H9 (cell line): ENCODE data around the gene SV2C. TPM values are rescaled to one million over a fixed set of nuclear protein-coding genes. Genes with fewer than 3 reads are reported as not detected.

Experiments
- DNase-seq: peaks from one replicate; pipeline ENCODE4 v3.0.0-alpha.2; 2017
- H2AFZ ChIP-seq: one replicate; pipeline ENCODE4 v1.6.1; 2013; ENCODE audit warnings: mild to moderate bottlenecking, low read length, control low read depth, moderate library complexity
- H2AK5ac ChIP-seq: 2 replicates; pipeline ENCODE4 v1.6.1; 2013; ENCODE audit warnings: low read length, control low read depth, mixed read lengths; ENCODE audit not compliant: insufficient read length
- H2BK120ac ChIP-seq: one replicate; pipeline ENCODE4 v1.6.1; 2013; ENCODE audit warnings: low read depth, mild to moderate bottlenecking, low read length, control low read depth, inconsistent platforms; ENCODE audit not compliant: poor library complexity, severe bottlenecking
- H2BK12ac ChIP-seq: 2 replicates; pipeline ENCODE4 v1.6.1; 2013; ENCODE audit warnings: low read length, control low read depth, mixed read lengths, low read depth; ENCODE audit not compliant: insufficient read length
- H2BK15ac ChIP-seq: 2 replicates; pipeline ENCODE4 v1.6.1; 2013; ENCODE audit warnings: low read depth, low read length, control low read depth
- H2BK20ac ChIP-seq: one replicate; pipeline ENCODE4 v1.6.1; 2013; ENCODE audit warnings: low read depth, mild to moderate bottlenecking, low read length, control low read depth, inconsistent platforms; ENCODE audit not compliant: poor library complexity, severe bottlenecking
- H2BK5ac ChIP-seq: 2 replicates; pipeline ENCODE4 v1.6.1; 2013; ENCODE audit warnings: low read length, control low read depth, mixed read lengths; ENCODE audit not compliant: insufficient read length
- H3K14ac ChIP-seq: 2 replicates; pipeline ENCODE4 v1.6.1; 2013; ENCODE audit warnings: low read length, control low read depth; ENCODE audit not compliant: insufficient read depth
- H3K18ac ChIP-seq: 2 replicates; pipeline ENCODE4 v1.6.1; 2013; ENCODE audit warnings: low read depth, mild to moderate bottlenecking, mixed read lengths, low read length, control low read depth; ENCODE audit not compliant: insufficient read length
- H3K23ac ChIP-seq: 2 replicates; pipeline ENCODE4 v1.6.1; 2013; ENCODE audit warnings: low read length, control low read depth, mixed read lengths, low read depth; ENCODE audit not compliant: insufficient read length
- H3K23me2 ChIP-seq: 2 replicates; pipeline ENCODE4 v1.6.1; 2013; ENCODE audit warnings: low read depth, mild to moderate bottlenecking, mixed read lengths, low read length, control low read depth; ENCODE audit not compliant: insufficient read length, poor library complexity, severe bottlenecking
- H3K27ac ChIP-seq: 2 replicates; pipeline ENCODE4 v1.5.1; 2013; ENCODE audit warnings: low read length, control low read depth, mixed read lengths, low read depth; ENCODE audit not compliant: insufficient read length
- H3K27me3 ChIP-seq: 2 replicates; pipeline ENCODE4 v1.6.1; 2013; ENCODE audit warnings: low read length, control low read depth, inconsistent platforms; ENCODE audit not compliant: insufficient read depth
- H3K4ac ChIP-seq: 2 replicates; pipeline ENCODE4 v1.6.1; 2013; ENCODE audit warnings: low read depth, mild to moderate bottlenecking, control low read depth, inconsistent platforms, low read length, moderate library complexity
- H3K4me1 ChIP-seq: 2 replicates; pipeline ENCODE4 v1.6.1; 2013; ENCODE audit warnings: low read length, control low read depth, inconsistent platforms; ENCODE audit not compliant: insufficient read depth
- H3K4me2 ChIP-seq: 2 replicates; pipeline ENCODE4 v1.6.1; 2013; ENCODE audit warnings: low read length, control low read depth, mixed read lengths; ENCODE audit not compliant: insufficient read length, insufficient read depth
- H3K56ac ChIP-seq: 2 replicates; pipeline ENCODE4 v1.6.1; 2013; ENCODE audit warnings: low read depth, mild to moderate bottlenecking, mixed read lengths, low read length, control low read depth; ENCODE audit not compliant: insufficient read length
- H3K79me1 ChIP-seq: 2 replicates; pipeline ENCODE4 v1.6.1; 2013; ENCODE audit warnings: low read depth, mild to moderate bottlenecking, moderate library complexity, low read length, control low read depth, inconsistent platforms; ENCODE audit not compliant: insufficient read depth, poor library complexity, severe bottlenecking
- H3K79me2 ChIP-seq: 2 replicates; pipeline ENCODE4 v1.6.1; 2013; ENCODE audit warnings: low read length, control low read depth, inconsistent platforms; ENCODE audit not compliant: insufficient read depth
- H3K9ac ChIP-seq: 2 replicates; pipeline ENCODE4 v1.6.1; 2013; ENCODE audit warnings: low read length, control low read depth, mixed read lengths; ENCODE audit not compliant: insufficient read length; ENCODE audit errors: extremely low read depth
- H3K9me3 ChIP-seq: one replicate; pipeline ENCODE4 v1.6.1; 2013; ENCODE audit warnings: low read depth, low read length, inconsistent platforms; ENCODE audit not compliant: control insufficient read depth
- H3T11ph ChIP-seq: one replicate; pipeline ENCODE4 v1.6.1; 2013; ENCODE audit warnings: mild to moderate bottlenecking, low read length, control low read depth, inconsistent platforms
- H4K20me1 ChIP-seq: one replicate; pipeline ENCODE4 v1.6.1; 2013; ENCODE audit not compliant: control insufficient read depth, insufficient read length, insufficient read depth
- H4K5ac ChIP-seq: 2 replicates; pipeline ENCODE4 v1.6.1; 2013; ENCODE audit warnings: low read depth, mild to moderate bottlenecking, mixed read lengths, low read length, control low read depth; ENCODE audit not compliant: insufficient read length
- H4K8ac ChIP-seq: replicated peaks from 2 replicates; pipeline ENCODE4 v1.6.1; 2013; ENCODE audit warnings: low read length, control low read depth, mixed read lengths, low read depth; ENCODE audit not compliant: insufficient read length
- H4K91ac ChIP-seq: 2 replicates; pipeline ENCODE4 v1.6.1; 2013; ENCODE audit warnings: low read depth, mild to moderate bottlenecking, moderate library complexity, mixed read lengths, low read length, control low read depth; ENCODE audit not compliant: insufficient read length
- H3K27ac Mint-ChIP-seq, 3 experiments: 2 replicates in 2 of 3; 3 replicates in 1 of 3; pipeline ENCODE4 v1.8.0; 2020 to 2021; ENCODE audit warnings: mixed read lengths in 3 of 3, mild to moderate bottlenecking in 1 of 3, moderate library complexity in 1 of 3
- H3K27me3 Mint-ChIP-seq: 2 replicates; pipeline ENCODE4 v1.8.0; 2021; ENCODE audit warnings: low read depth, mild to moderate bottlenecking, moderate library complexity, mixed read lengths
- H3K36me3 Mint-ChIP-seq, 3 experiments: 2 replicates in 2 of 3; 3 replicates in 1 of 3; pipeline ENCODE4 v1.8.0; 2020 to 2021; ENCODE audit warnings: low read depth in 3 of 3, mixed read lengths in 3 of 3; ENCODE audit not compliant: insufficient read depth in 1 of 3
- H3K4me1 Mint-ChIP-seq, 2 experiments: 2 replicates each; pipeline ENCODE4 v1.8.0; 2020; ENCODE audit warnings: mixed read lengths in 2 of 2
- H3K4me3 Mint-ChIP-seq, 2 experiments: 2 replicates in 1 of 2; 3 replicates in 1 of 2; pipeline ENCODE4 v1.8.0; 2020 to 2021; ENCODE audit warnings: mild to moderate bottlenecking in 2 of 2, mixed read lengths in 2 of 2, moderate library complexity in 1 of 2
- H3K9me3 Mint-ChIP-seq, 2 experiments: 2 replicates in 1 of 2; 3 replicates in 1 of 2; pipeline ENCODE4 v1.8.0; 2020; ENCODE audit warnings: mild to moderate bottlenecking in 2 of 2, mixed read lengths in 2 of 2, moderate library complexity in 1 of 2
- CTCF ChIP-seq: fragments of 200-600 bp; sonication (generic); conservative IDR thresholded peaks from 3 replicates; pipeline ENCODE4 v1.8.0; 2021; ENCODE audit warnings: antibody characterized with exemption, mild to moderate bottlenecking
- WGBS: extraction: QIAGEN DNeasy Blood & Tissue Kit; methylation state at CpG from one replicate; pipeline ENCODE4 v1.1.7; 2013; ENCODE audit warnings: missing lambda C conversion rate, low lambda C conversion rate, mixed read lengths; ENCODE audit not compliant: insufficient read length; ENCODE audit errors: extremely low coverage; 5-methylcytosine and 5-hydroxymethylcytosine counted together
- total RNA-seq: library from RNA; stranded (reverse); gene quantifications from 2 replicates; pipeline ENCODE4 v1.2.1, GENCODE V29; 2021

Gene SV2C
- total RNA-seq, 1 experiment from 2014 or later, result 0.09 TPM

DNA sequence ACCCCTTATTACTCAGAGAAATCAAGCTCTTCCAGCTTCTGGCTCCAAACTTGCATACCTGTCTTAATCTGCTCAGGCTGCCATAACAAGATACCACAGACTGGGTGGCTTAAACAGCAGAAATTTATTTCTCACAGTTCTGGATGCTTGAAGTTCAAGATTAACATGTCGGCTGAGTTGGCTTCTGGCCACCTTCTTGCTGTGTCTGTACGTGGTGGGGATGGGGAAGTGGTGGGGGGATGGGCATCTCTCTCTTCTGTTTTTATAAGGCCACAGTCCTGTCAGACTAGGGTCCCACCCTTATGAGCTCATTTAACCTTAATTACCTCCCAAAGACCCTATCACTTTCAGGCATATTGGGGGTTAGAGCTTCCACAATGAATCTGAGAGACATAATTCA lies 140.5 kb downstream of the SV2C start:
- H3K9me3 Mint-ChIP-seq, result no peaks in the 10 kb centered on the region
- Histone ChIP-seq H3K9me3 (no peaks in the 10 kb centered on the region), H3K18ac (no peak overlapping the region), H3K4me2 (no peak overlapping the region), H2AK5ac (no peak overlapping the region), H2BK120ac (no peak overlapping the region), H3K4ac (no peak overlapping the region), H4K5ac (no peak overlapping the region), H4K91ac (no peak overlapping the region), H3K9ac (no peak overlapping the region), H3K23me2 (no peaks in the 10 kb centered on the region), H2BK5ac (no peak overlapping the region), H3K56ac (no peak overlapping the region), H4K20me1 (no peaks in the 10 kb centered on the region), H2AFZ (no peak overlapping the region), H3K27me3 (no peaks in the 10 kb centered on the region), H3K4me1 (peaks cover 4% of the 10 kb centered on the region; the same call in 1 of the 2 replicates), H3T11ph (no peak overlapping the region), H4K8ac (no peak overlapping the region), H2BK20ac (no peak overlapping the region), H2BK15ac (no peak overlapping the region), H3K79me2 (no peaks in the 10 kb centered on the region), H3K79me1 (no peaks in the 10 kb centered on the region), H2BK12ac (no peak overlapping the region), H3K27ac (no peak overlapping the region), H3K23ac (no peak overlapping the region), H3K14ac (no peak overlapping the region)
- no CpG with 5 or more reads among the region's 2 CpGs for WGBS
- H3K27me3 Mint-ChIP-seq, result no peaks in the 10 kb centered on the region
- TF ChIP-seq CTCF, result no peak
- H3K36me3 Mint-ChIP-seq, result no peaks in the 10 kb centered on the region
- peaks cover 9 to 17% of the 10 kb centered on the region in 2 experiments for H3K4me1 Mint-ChIP-seq
- no peak overlapping the region for H3K4me3 Mint-ChIP-seq
- DNase-seq, result no peak
- H3K27ac Mint-ChIP-seq, result no peak overlapping the region
